ENCODE data around the gene KIRREL3. TPM values are rescaled to one million over a fixed set of nuclear protein-coding genes. Genes with fewer than 3 reads are reported as not detected.

Gene KIRREL3
- polyA plus RNA-seq, 1 donor (not counting 4 experiments of a cell fraction or from before 2014, with no cell fraction given): 0.04 TPM

GRCh38 chr11:127035824-127036223, 35.3 kb upstream of the KIRREL3 start:
- Histone ChIP-seq H4K20me1 (ENCODE audit: control insufficient read depth, extremely low read depth, insufficient read depth, low read length) (no peaks in the 10 kb centered on the region), H3K4me3 (ENCODE audit: control insufficient read depth in 2 of 3, extremely low read depth in 1 of 3, insufficient read depth in 2 of 3, low read depth in 1 of 3, low read length in 3 of 3) (no peak overlapping the region), H3K9me1 (ENCODE audit: control insufficient read depth, extremely low read depth, insufficient read depth, low read length) (no peaks in the 10 kb centered on the region), H3K27me3 (ENCODE audit: control insufficient read depth, extremely low read depth, insufficient read depth, low read length) (no peaks in the 10 kb centered on the region), H2AFZ (ENCODE audit: control insufficient read depth, low read length) (no peak overlapping the region), H3K9me3 (ENCODE audit: control insufficient read depth, low read depth, low read length) (no peaks in the 10 kb centered on the region), H3K9ac (ENCODE audit: control insufficient read depth, extremely low read depth, insufficient read depth, low read length) (no peak overlapping the region), H3K4me1 (ENCODE audit: control insufficient read depth, extremely low read depth, insufficient read depth, low read length) (no peaks in the 10 kb centered on the region), H3K79me2 (ENCODE audit: control insufficient read depth, insufficient read depth, low read length) (no peaks in the 10 kb centered on the region), H3K27ac (ENCODE audit: control insufficient read depth, insufficient read depth, low read length) (no peak overlapping the region), H3K4me2 (ENCODE audit: control insufficient read depth, extremely low read depth, insufficient read depth, low read depth, low read length) (no peak overlapping the region), H3K36me3 (ENCODE audit: control insufficient read depth in 2 of 2, extremely low read depth in 1 of 2, insufficient read depth in 2 of 2, low read length in 2 of 2) (no peaks in the 10 kb centered on the region)
- dilution Hi-C loops (cut with MboI; ENCODE audit: extremely low pct_ligation_motif_present, low sequenced_read_pairs): no loop called here
- no peak for FAIRE-seq
- DNase-seq (ENCODE audit: low read depth, low spot score): no peak
- no peak for TF ChIP-seq CTCF (optimal IDR thresholded peaks at IDR 0.05 in 1 of 3, IDR thresholded peaks at IDR 0.05 in 1 of 3, conservative IDR thresholded peaks at IDR 0.05 in 1 of 3; ENCODE audit: extremely low read depth in 1 of 3, insufficient read depth in 2 of 3, low read length in 3 of 3)
- no peak for TF ChIP-seq EZH2 (IDR thresholded peaks at IDR 0.05; ENCODE audit: low read length)

- Histone ChIP-seq H3K9me1 (ENCODE audit: control insufficient read depth, extremely low read depth, insufficient read depth, low read length) (no peaks in the 10 kb centered on the region), H3K36me3 (ENCODE audit: control insufficient read depth in 2 of 2, extremely low read depth in 1 of 2, insufficient read depth in 2 of 2, low read length in 2 of 2) (no peaks in the 10 kb centered on the region), H3K27ac (ENCODE audit: control insufficient read depth, insufficient read depth, low read length) (no peak overlapping the region), H3K4me2 (ENCODE audit: control insufficient read depth, extremely low read depth, insufficient read depth, low read depth, low read length) (no peak overlapping the region), H3K4me3 (ENCODE audit: control insufficient read depth in 2 of 3, extremely low read depth in 1 of 3, insufficient read depth in 2 of 3, low read depth in 1 of 3, low read length in 3 of 3) (no peak overlapping the region), H3K27me3 (ENCODE audit: control insufficient read depth, extremely low read depth, insufficient read depth, low read length) (no peaks in the 10 kb centered on the region), H3K9me3 (ENCODE audit: control insufficient read depth, low read depth, low read length) (no peaks in the 10 kb centered on the region), H4K20me1 (ENCODE audit: control insufficient read depth, extremely low read depth, insufficient read depth, low read length) (no peaks in the 10 kb centered on the region), H2AFZ (ENCODE audit: control insufficient read depth, low read length) (no peak overlapping the region), H3K79me2 (ENCODE audit: control insufficient read depth, insufficient read depth, low read length) (no peaks in the 10 kb centered on the region), H3K9ac (ENCODE audit: control insufficient read depth, extremely low read depth, insufficient read depth, low read length) (no peak overlapping the region), H3K4me1 (ENCODE audit: control insufficient read depth, extremely low read depth, insufficient read depth, low read length) (no peaks in the 10 kb centered on the region)
- TF ChIP-seq CTCF (optimal IDR thresholded peaks at IDR 0.05 in 1 of 3, IDR thresholded peaks at IDR 0.05 in 1 of 3, conservative IDR thresholded peaks at IDR 0.05 in 1 of 3; ENCODE audit: extremely low read depth in 1 of 3, insufficient read depth in 2 of 3, low read length in 3 of 3) (no peak), EZH2 (IDR thresholded peaks at IDR 0.05; ENCODE audit: low read length) (no peak)
- dilution Hi-C loops (cut with MboI; ENCODE audit: extremely low pct_ligation_motif_present, low sequenced_read_pairs): no loop called here
- DNase-seq (ENCODE audit: low read depth, low spot score): no peak
- FAIRE-seq: no peak
Observed at GRCh38 chr11:127034973-127035372, 34.4 kb upstream of the KIRREL3 start.
